Common myeloid progenitor, CD34-positive (primary cell): ENCODE measurements around the gene APCDD1L.
A peak's percentile ranks its signal among the peaks of the same experiment; 100 is the strongest.

Experiments
- CTCF ChIA-PET: fragments of 350-600 bp; sonication (Branson Sonifier 250); formaldehyde crosslinking; loops from one replicate; lab custom pipeline; 2021; ENCODE audit warnings: antibody characterized with exemption; lab: Charles Lee
- POLR2A ChIA-PET: fragments of 350-600 bp; sonication (Branson Sonifier 250); formaldehyde crosslinking; loops from one replicate; lab custom pipeline; 2021; ENCODE audit warnings: antibody characterized with exemption; lab: Charles Lee
- DNase-seq, 3 donors: peaks; one replicate each; pipeline versions ENCODE4 v3.0.0 to v3.0.0-alpha.2; 2013
- H3K27ac ChIP-seq, 2 experiments: 1 replicate in 1 of 2; 2 replicates in 1 of 2; pipeline ENCODE4 v1.7.0; 2013; ENCODE audit warnings: inconsistent platforms in 2 of 2, low read length in 2 of 2, mild to moderate bottlenecking in 2 of 2, low read depth in 1 of 2, moderate library complexity in 1 of 2; ENCODE audit not compliant: severe bottlenecking in 2 of 2, insufficient read depth in 1 of 2, poor library complexity in 1 of 2
- H3K27me3 ChIP-seq, 5 experiments: replicated peaks in 2 of 5; 1 replicate in 3 of 5; 2 replicates in 2 of 5; pipeline versions ENCODE4 v1.6.1 to v1.7.0; 2013; ENCODE audit warnings: low read length in 4 of 5, mild to moderate bottlenecking in 2 of 5, moderate library complexity in 2 of 5, inconsistent platforms in 1 of 5; ENCODE audit not compliant: insufficient read depth in 5 of 5, control insufficient read depth in 4 of 5
- H3K36me3 ChIP-seq, 4 experiments: 1 replicate in 2 of 4; 2 replicates in 2 of 4; pipeline versions ENCODE4 v1.6.1 to v1.7.0; 2013; ENCODE audit warnings: low read length in 3 of 4, control low read depth in 1 of 4, mild to moderate bottlenecking in 1 of 4; ENCODE audit not compliant: control insufficient read depth in 4 of 4, insufficient read depth in 4 of 4
- H3K4me1 ChIP-seq, 4 experiments: 1 replicate in 3 of 4; 2 replicates in 1 of 4; pipeline versions ENCODE4 v1.6.1 to v1.7.1; 2013; ENCODE audit warnings: low read length in 3 of 4, mild to moderate bottlenecking in 3 of 4, control low read depth in 1 of 4, inconsistent platforms in 1 of 4, moderate library complexity in 1 of 4; ENCODE audit not compliant: control insufficient read depth in 4 of 4, insufficient read depth in 4 of 4; ENCODE audit errors: control extremely low read depth in 1 of 4
- H3K4me3 ChIP-seq, 7 experiments: 1 replicate in 4 of 7; 2 replicates in 3 of 7; pipeline versions ENCODE4 v1.5.1 to v1.7.0; 2013; ENCODE audit warnings: mild to moderate bottlenecking in 7 of 7, low read length in 6 of 7, moderate library complexity in 6 of 7, inconsistent platforms in 2 of 7, low read depth in 2 of 7, control low read depth in 1 of 7; ENCODE audit not compliant: insufficient read depth in 4 of 7, control insufficient read depth in 1 of 7; ENCODE audit errors: extremely low read depth in 1 of 7
- H3K9me3 ChIP-seq, 5 experiments: 1 replicate in 4 of 5; 2 replicates in 1 of 5; pipeline versions ENCODE4 v1.6.1 to v1.7.1; 2013; ENCODE audit warnings: low read length in 4 of 5, mild to moderate bottlenecking in 2 of 5, inconsistent platforms in 1 of 5, low read depth in 1 of 5, moderate library complexity in 1 of 5; ENCODE audit not compliant: control insufficient read depth in 4 of 5, insufficient read depth in 2 of 5; ENCODE audit errors: control extremely low read depth in 1 of 5
- WGBS: methylation state at CpG from one replicate; pipeline ENCODE4 v1.1.5; 2013; ENCODE audit not compliant: insufficient coverage; 5-methylcytosine and 5-hydroxymethylcytosine counted together

APCDD1L gene

GRCh38 chr20:58449681-58450221 lies 65.4 kb downstream of the APCDD1L start:
- CTCF ChIA-PET = interaction anchor here (1.6 to 4.3 kb wide), 2 partner anchors 212 to 214 kb away, joined by 3 to 32 read pairs; no protein-coding TSS in a partner anchor
- Histone ChIP-seq H3K27me3 (no peaks in the 10 kb centered on the region), H3K9me3 (peaks cover 0 to 9% (median 0%) of the 10 kb centered on the region in 5 experiments), H3K27ac (no peak overlapping the region), H3K4me3 (no peak overlapping the region), H3K36me3 (peaks cover under 1 to 47% (median 10%) of the 10 kb centered on the region in 4 experiments), H3K4me1 (peaks cover 0 to 3% (median 0%) of the 10 kb centered on the region in 4 experiments)
- no peak for DNase-seq
- WGBS = 96% methylated on average over 9 of the region's 10 CpGs
- POLR2A ChIA-PET = no interaction called here

GRCh38 chr20:58448958-58449357 lies 66.2 kb downstream of the APCDD1L start:
- Histone ChIP-seq H3K4me3 (no peak overlapping the region), H3K4me1 (peaks cover 0 to 3% (median 0%) of the 10 kb centered on the region in 4 experiments), H3K36me3 (peaks cover 5 to 55% (median 16%) of the 10 kb centered on the region in 4 experiments), H3K27me3 (no peaks in the 10 kb centered on the region), H3K9me3 (peaks cover 0 to 2% (median 0%) of the 10 kb centered on the region in 5 experiments), H3K27ac (no peak overlapping the region)
- DNase-seq = no peak
- WGBS = 96% methylated on average over 3 of the region's 4 CpGs
- CTCF ChIA-PET = interaction anchor here (0.9 to 4.3 kb wide), 6 partner anchors 10 to 213 kb away, joined by 3 to 32 read pairs (median 6); no protein-coding TSS in a partner anchor
- POLR2A ChIA-PET = no interaction called here

- ChIA-PET POLR2A (no interaction called here), CTCF (interaction anchor here (0.6 to 4.3 kb wide), 20 partner anchors 9 to 263 kb away, joined by 3 to 32 read pairs (median 4); partner anchors contain the start of gene VAPB)
- peak; percentile 43 to 71 (median 62) for DNase-seq
- H3K4me3 ChIP-seq = no peak overlapping the region
- H3K36me3 ChIP-seq = peaks cover 9 to 61% (median 20%) of the 10 kb centered on the region in 4 experiments
- 67% methylated on average over 8 of the region's 10 CpGs for WGBS
- H3K4me1 ChIP-seq = peaks cover 0 to 3% (median 0%) of the 10 kb centered on the region in 4 experiments
- no peak overlapping the region for H3K27ac ChIP-seq
- no peaks in the 10 kb centered on the region for H3K27me3 ChIP-seq
- H3K9me3 ChIP-seq = no peaks in the 10 kb centered on the region
Measured at GRCh38 chr20:58447511-58448391, 67.4 kb downstream of the APCDD1L start.

GRCh38 chr20:58446960-58447265 lies 68.3 kb downstream of the APCDD1L start:
- peaks cover 17 to 64% (median 21%) of the 10 kb centered on the region in 4 experiments for H3K36me3 ChIP-seq
- no peaks in the 10 kb centered on the region for H3K27me3 ChIP-seq
- CTCF ChIA-PET = interaction anchor here (0.6 to 4.3 kb wide), 15 partner anchors 9 to 263 kb away, joined by 3 to 32 read pairs (median 3); partner anchors contain the start of gene VAPB
- POLR2A ChIA-PET = no interaction called here
- no peak overlapping the region for H3K27ac ChIP-seq
- H3K4me3 ChIP-seq = no peak overlapping the region
- no peaks in the 10 kb centered on the region for H3K9me3 ChIP-seq
- no peak for DNase-seq
- peaks cover 0 to 3% (median 0%) of the 10 kb centered on the region in 4 experiments for H3K4me1 ChIP-seq
- WGBS = 98% methylated on average over 6 of the region's 7 CpGs

GRCh38 chr20:58446264-58446959 lies 68.8 kb downstream of the APCDD1L start:
- ChIA-PET CTCF (interaction anchor here (1.0 to 4.3 kb wide), 6 partner anchors 57 to 262 kb away, joined by 3 to 32 read pairs (median 4); partner anchors contain the start of gene VAPB), POLR2A (no interaction called here)
- no peak for DNase-seq
- Histone ChIP-seq H3K4me3 (no peak overlapping the region), H3K9me3 (no peaks in the 10 kb centered on the region), H3K4me1 (peaks cover 0 to 3% (median 0%) of the 10 kb centered on the region in 4 experiments), H3K27me3 (no peaks in the 10 kb centered on the region), H3K27ac (no peak overlapping the region), H3K36me3 (peaks cover 18 to 65% (median 22%) of the 10 kb centered on the region in 4 experiments)
- 91% methylated on average over 5 of the region's 6 CpGs for WGBS

- Histone ChIP-seq H3K4me1 (peaks cover 0 to 1% (median 0%) of the 10 kb centered on the region in 4 experiments), H3K27me3 (no peaks in the 10 kb centered on the region), H3K36me3 (peaks cover 18 to 72% (median 27%) of the 10 kb centered on the region in 4 experiments), H3K4me3 (no peak overlapping the region), H3K27ac (no peak overlapping the region), H3K9me3 (no peaks in the 10 kb centered on the region)
- no peak for DNase-seq
- WGBS = 100% methylated on average over 3 of the region's 5 CpGs
- CTCF ChIA-PET = no interaction called here
- POLR2A ChIA-PET = no interaction called here
Measured at GRCh38 chr20:58444746-58445255, 70.4 kb downstream of the APCDD1L start.
